ENCODE data around the gene SLC16A10.
"Not testable (repeated sequence)": the region's sequence is repeated elsewhere in the genome, so short reads cannot be mapped to it uniquely, and the experiment has no call there.

The SLC16A10 gene

GRCh38 chr6:111134236-111134869, 47.0 kb downstream of the SLC16A10 start:
- DNase-seq, result not testable (repeated sequence)

GRCh38 chr6:111137489-111138093, 50.3 kb downstream of the SLC16A10 start:
- not testable (repeated sequence) for DNase-seq

GRCh38 chr6:111147440-111147839, 60.1 kb downstream of the SLC16A10 start:
- DNase-seq, result no peak

- no peak for DNase-seq
Observed at GRCh38 chr6:111148110-111148509, 60.8 kb downstream of the SLC16A10 start.

GRCh38 chr6:111150577-111150976, 63.3 kb downstream of the SLC16A10 start:
- no peak for DNase-seq

GRCh38 chr6:111154981-111155380, 67.7 kb downstream of the SLC16A10 start:
- DNase-seq, result no peak

GRCh38 chr6:111157412-111157811, 70.1 kb downstream of the SLC16A10 start:
- no peak for DNase-seq

- no peak for DNase-seq
Observed at GRCh38 chr6:111159633-111160032, 72.3 kb downstream of the SLC16A10 start.

GRCh38 chr6:111161650-111162049, 74.3 kb downstream of the SLC16A10 start:
- DNase-seq, result no peak

- no peak for DNase-seq
Observed at GRCh38 chr6:111162504-111162903, 75.2 kb downstream of the SLC16A10 start.

GRCh38 chr6:111171577-111172400, 84.5 kb downstream of the SLC16A10 start:
- no peak for DNase-seq

GRCh38 chr6:111172563-111172962, 85.3 kb downstream of the SLC16A10 start:
- DNase-seq, result no peak

- no peak for DNase-seq
Observed at GRCh38 chr6:111173341-111173740, 86.0 kb downstream of the SLC16A10 start.

GRCh38 chr6:111173946-111174345, 86.6 kb downstream of the SLC16A10 start:
- no peak for DNase-seq

- no peak for DNase-seq
Observed at GRCh38 chr6:111175109-111175508, 87.8 kb downstream of the SLC16A10 start.

GRCh38 chr6:111176038-111176759, 88.9 kb downstream of the SLC16A10 start:
- DNase-seq, result no peak

- no peak for DNase-seq
Observed at GRCh38 chr6:111176760-111177099, 89.4 kb downstream of the SLC16A10 start.

- no peak for DNase-seq
Observed at GRCh38 chr6:111177131-111177530, 89.8 kb downstream of the SLC16A10 start.

GRCh38 chr6:111183702-111184517, 96.6 kb downstream of the SLC16A10 start:
- DNase-seq, result no peak

- no peak for DNase-seq
Observed at GRCh38 chr6:111184827-111185532, 97.7 kb downstream of the SLC16A10 start.

GRCh38 chr6:111185954-111186353, 98.7 kb downstream of the SLC16A10 start:
- no peak for DNase-seq

GRCh38 chr6:111187874-111188273, 100.6 kb downstream of the SLC16A10 start:
- no peak for DNase-seq

All from NCI-H1694 treated with DMSO at 0.1 percent for 48 hours (cell line).